NCI-H2029 treated with DMSO at 0.1 percent for 48 hours (cell line): ENCODE results near the gene SMARCD1.
"Not testable (repeated sequence)": the region's sequence is repeated elsewhere in the genome, so short reads cannot be mapped to it uniquely, and the experiment has no call there.

Experiments
- DNase-seq: peaks from one replicate; lab custom pipeline; 2025; lab: John Stamatoyannopoulos, UW

SMARCD1 gene

DNA sequence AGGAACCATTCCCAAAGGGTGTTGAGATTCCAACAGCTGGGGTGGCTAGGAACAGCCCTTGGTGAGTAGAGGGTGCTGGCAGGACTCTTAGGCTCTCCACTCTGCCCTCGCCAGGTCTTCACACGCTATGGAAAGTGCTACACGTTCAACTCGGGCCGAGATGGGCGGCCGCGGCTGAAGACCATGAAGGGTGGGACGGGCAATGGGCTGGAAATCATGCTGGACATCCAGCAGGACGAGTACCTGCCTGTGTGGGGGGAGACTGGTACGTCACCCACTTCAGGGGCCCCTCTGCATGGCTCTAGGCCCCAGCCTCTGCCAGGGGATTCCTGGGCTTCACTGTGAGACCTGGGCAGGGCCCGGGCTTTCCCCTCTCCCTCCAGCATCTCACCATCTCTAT is 8.0 kb upstream of the SMARCD1 start:
- DNase-seq, result no peak

DNA sequence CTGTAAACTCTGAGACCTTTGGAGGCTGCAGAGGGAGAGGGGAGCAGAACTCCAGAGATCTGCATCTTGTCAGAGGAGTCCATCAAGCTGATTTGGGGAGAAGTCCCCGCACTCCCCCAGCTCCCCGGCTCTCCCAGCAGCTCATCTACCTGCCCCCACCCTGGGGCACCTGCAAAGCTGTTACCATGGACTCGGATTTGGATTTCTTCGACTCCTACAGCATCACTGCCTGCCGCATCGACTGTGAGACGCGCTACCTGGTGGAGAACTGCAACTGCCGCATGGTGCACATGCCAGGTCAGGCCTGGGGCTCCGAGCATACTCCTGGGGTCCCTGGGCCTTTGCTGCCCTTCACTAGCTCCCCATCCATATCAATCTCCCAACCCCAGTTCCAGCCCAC is 6.9 kb upstream of the SMARCD1 start:
- DNase-seq, result no peak

DNA sequence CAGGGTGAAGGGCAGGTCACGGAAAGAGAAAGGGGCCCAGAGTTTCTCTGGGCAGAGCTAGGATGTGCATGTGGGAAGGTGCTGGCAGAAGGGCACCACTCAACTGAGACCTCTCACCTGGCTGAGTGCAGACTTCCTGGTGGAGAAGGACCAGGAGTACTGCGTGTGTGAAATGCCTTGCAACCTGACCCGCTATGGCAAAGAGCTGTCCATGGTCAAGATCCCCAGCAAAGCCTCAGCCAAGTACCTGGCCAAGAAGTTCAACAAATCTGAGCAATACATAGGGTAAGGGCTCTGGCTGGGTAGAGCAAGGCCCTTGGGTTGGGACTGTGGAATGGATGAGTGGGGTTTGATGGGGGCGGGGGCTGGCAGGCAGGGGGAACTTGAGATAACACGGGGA is 5.4 kb upstream of the SMARCD1 start:
- DNase-seq, result no peak

DNA sequence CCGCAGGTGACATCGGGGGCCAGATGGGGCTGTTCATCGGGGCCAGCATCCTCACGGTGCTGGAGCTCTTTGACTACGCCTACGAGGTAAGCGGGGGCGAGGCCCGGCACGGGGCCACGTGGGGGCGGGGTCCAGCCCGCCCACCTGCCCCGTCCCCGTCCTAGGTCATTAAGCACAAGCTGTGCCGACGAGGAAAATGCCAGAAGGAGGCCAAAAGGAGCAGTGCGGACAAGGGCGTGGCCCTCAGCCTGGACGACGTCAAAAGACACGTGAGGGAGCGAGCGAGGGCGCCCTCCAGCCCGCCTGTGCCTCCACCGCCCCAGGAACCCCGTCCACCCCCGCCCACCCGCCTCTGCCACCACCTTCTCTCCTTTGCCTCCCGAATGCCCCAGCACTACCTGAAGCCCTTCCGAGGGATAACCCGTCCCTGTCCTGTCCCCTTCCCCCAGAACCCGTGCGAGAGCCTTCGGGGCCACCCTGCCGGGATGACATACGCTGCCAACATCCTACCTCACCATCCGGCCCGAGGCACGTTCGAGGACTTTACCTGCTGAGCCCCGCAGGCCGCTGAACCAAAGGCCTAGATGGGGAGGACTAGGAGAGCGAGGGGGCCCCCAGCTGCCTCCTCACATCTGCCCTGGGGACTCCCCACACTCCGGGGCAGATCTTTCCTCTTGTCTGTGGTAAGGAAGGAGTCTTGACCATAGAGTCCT is 3.9 kb upstream of the SMARCD1 start:
- DNase-seq, result no peak

DNA sequence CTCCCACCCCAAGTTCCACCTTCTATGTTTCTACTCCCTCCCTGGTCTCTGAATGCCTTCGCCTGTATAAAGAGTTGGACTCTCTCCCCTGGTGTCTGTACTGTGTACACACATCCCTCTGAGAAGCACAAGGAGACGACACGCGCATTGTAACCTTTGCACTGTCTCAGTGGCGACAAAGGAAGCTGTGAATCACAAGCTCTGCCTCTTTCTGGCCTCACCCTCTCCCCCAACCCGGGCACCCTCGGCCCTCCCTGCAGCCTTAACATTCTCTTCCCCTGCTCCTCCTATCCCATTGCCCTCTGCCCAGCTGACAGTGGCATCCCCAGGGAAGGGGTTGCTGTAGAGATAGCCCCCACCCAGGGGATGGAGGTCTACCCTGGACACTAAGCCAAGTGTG is 2.5 kb upstream of the SMARCD1 start:
- no peak for DNase-seq

DNA sequence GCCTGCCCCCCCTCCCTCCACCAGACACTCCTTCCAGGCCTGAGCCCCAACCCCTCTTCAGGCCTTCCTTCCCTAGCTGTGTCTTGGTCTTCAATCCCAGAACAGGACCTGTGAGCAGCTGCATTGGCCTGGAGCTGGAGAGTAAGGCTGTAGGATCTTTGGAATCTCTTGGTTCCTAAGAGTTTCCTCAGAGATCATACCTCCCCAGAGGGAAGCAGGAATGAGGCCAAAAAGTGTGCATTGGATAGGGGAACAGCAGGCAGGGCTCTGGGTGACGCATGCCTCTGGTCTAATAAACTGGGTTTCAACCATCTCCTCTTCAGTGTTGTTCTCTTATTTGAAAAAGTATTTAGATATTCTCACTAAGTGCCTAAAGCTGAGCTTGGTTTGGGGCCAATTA is 1.8 kb upstream of the SMARCD1 start:
- DNase-seq, result no peak

DNA sequence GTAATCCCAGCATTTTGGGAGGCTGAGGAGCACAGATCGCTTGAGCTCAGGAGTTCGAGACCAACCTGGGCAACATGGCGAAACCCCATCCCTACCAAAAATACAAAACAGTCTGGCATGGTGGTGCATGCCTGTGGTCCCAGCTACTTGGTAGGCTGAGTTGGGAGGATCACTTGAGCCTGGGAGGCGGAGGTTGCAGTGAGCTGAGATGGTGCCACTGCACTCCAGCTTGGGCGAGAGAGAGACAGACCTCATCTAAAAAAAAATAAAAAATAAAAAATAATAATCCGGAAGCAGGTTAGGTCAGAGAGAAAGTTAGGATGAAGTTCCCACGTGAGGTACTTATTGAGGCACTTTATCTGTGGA is 750 bp upstream of the SMARCD1 start:
- DNase-seq, result not testable (repeated sequence)

DNA sequence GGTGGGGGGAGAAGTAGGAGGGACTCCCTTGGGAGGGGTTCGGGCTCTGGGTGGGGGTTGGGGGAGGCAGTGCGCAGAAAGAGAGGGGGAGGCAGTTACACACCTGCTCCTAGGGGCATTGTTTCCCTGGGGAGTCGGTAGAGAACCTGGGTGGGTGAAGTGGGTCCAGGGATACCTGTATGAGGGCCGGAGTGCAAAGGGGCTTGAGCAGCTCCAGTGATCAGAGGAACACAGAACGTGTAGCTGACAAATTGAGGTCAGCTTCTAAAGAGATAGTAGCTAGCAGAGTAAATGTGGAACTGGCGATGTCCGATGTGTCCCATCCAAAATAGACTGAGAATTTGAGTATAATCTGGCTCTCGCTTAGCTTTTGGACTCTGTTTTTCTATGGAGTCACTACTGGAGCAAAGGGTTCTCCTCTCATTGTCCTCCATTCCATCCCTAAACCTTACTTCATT is 502 bp downstream of the SMARCD1 start:
- no peak for DNase-seq

DNA sequence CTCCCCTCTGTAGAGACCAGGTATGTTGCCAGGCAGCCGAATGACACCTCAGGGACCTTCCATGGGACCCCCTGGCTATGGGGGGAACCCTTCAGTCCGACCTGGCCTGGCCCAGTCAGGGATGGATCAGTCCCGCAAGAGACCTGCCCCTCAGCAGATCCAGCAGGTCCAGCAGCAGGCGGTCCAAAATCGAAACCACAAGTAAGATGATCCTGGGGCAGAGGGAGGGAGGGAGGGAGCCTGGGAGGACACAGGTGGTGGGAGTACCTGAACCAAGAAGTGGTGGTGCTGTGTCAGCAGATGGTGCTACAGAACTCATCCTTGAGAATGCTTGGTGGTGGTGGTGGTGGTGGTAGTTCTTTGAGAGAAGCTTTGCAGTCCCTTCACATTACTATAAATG is 1.0 kb downstream of the SMARCD1 start:
- DNase-seq, result no peak

DNA sequence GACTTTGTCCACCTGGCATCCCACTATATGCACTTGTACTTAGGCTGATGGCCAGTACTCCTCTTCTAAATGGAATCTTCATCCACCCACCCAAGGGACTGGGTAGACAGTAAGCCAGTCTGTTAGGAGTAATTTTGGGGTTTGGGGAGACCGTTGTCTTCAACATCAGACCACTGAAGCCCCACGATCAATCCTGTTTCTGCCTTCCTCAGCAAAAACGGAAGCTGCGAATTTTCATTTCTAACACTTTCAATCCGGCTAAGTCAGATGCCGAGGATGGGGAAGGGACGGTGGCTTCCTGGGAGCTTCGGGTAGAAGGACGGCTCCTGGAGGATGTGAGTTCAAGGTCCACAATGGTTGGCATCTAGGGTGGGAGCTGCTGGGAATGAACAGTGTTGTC is 2.0 kb downstream of the SMARCD1 start:
- DNase-seq, result no peak

DNA sequence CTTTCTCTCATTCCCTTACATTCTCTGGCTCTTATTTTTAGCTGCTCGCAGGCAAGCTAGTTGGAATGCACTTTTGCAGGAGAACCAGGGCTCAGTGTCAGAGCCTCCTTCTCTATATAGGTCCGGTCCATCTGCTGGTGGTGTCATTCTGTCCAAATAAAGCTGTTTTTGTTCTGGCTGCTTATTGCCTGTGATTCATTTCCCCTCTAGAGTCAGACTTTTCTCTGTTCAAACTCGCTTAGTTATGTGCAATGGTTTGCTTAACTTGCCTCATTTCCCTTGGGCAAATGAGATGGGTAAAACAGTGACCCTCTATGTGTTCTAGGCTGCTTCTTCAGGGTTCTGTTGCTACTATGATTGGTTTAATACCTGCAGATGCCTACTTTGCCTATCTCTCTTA is 2.9 kb downstream of the SMARCD1 start:
- no peak for DNase-seq

DNA sequence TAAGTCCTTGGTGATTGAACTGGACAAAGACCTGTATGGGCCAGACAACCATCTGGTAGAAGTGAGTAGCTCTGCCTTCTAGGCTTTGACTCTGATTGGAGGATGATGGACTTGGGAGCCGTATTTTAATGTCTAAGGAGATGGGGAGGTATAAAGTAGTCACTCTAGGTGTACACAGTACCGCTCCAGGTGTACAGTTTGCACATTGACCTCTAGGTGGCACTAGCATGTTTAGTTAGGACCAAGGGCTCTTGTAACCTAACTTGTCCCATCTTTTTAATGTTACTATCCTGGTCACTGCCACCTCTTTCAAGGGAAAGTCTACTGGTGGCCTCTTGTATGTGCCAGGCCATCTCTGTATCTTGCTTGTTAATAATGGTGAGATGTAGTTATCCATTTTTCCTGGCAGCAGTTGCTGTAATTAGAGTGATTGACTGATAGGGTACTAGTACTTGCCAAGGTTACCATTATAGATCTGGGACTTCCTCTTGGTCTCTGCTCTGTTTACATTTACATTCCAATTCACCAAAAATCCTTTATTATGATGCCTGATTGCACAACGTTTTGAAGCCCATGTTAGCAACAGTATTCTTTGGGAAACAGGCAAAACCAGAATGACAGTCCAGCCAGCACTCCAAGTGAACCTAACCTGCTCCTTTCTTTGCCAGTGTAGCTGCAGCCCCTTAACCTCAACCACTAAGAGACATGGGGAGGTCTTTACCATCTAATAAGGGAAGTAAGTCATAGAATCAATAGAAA is 3.6 kb downstream of the SMARCD1 start:
- DNase-seq, result peak; percentile 65

DNA sequence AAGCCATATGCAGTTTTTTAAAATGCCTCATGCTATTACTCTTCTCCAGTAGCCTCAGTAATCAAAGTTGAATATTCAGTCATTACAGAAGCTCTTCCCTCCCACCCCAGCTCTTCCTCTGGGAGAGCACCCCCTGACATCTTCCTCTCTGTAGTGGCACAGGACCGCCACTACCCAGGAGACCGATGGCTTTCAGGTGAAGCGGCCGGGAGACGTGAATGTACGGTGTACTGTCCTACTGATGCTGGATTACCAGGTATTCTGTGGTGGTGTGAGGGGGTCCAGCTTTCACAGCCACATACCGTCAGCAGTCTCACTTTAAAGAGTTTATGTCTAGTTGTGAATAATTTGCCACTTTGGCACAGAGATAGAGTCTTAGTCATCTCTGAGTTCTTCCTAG is 4.6 kb downstream of the SMARCD1 start:
- DNase-seq, result no peak

DNA sequence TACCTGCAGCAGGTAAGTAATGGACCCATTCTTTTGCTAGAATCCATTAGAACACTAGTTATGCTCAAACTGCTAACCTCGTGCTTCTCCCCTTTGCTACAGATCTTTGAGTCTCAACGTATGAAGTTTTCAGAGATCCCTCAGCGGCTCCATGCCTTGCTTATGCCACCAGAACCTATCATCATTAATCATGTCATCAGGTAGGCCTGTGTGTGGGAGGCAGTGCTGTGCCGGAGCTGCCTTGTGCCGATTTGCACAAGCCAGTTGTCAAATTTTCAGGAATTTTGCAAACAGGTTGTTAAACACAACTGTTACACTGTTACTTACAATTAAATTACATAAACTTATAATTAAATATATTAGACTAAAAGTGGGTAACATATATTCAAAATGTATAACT is 5.2 kb downstream of the SMARCD1 start:
- DNase-seq, result no peak

DNA sequence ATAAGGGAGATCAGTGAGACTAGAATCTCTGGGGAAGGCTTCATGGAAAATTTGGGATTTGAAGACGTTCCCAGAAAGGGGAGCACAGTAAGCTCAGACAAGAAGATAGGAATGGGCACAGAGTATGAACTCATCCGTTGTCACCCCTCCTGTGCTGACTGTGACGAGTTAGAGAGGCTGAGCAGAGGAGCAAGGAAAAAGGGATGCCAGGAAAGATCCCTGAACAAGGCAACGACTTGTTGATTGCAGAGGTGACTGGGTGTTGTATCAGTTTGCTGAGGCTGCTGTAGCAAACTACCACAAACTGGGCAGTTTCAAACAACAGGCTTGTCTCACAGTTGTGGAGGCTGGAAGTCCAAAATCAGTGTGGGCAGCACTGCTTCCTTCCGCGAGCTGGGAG is 12.8 kb downstream of the SMARCD1 start:
- DNase-seq, result no peak

DNA sequence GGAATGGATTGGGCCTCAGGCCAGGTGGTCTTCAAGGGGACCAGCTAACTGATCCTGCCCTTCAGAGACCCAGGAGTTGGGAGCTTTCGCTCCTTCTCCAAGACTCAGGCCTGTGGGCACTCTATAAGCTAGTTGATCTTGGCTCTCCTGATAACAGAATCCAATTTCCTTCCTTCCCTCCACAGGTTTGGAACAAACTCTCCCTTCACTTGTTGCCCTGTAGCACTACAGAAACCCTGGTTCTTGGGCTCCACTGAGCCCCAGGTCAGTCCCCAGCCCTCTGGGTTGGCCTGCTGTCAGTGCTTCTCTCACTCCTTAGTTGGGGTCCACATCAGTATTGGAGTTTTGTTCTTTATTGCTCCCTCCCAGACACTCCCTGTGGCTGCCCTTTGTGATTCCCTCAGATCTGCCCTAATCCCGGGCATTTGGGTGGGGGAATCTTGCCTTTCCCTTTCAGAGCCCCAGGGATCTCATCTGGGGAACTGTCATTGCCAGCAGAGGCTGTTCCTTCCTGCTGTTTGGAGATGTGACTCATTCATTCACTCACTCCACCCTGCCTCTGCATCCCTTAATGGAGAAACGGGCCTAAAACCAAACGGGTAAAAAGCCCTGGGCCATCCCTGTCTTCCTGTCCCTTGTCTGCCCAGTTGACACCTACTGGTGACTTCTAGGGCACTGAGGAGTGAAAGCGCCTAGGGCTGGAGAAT is 14.3 kb downstream of the SMARCD1 start:
- DNase-seq, result no peak

DNA sequence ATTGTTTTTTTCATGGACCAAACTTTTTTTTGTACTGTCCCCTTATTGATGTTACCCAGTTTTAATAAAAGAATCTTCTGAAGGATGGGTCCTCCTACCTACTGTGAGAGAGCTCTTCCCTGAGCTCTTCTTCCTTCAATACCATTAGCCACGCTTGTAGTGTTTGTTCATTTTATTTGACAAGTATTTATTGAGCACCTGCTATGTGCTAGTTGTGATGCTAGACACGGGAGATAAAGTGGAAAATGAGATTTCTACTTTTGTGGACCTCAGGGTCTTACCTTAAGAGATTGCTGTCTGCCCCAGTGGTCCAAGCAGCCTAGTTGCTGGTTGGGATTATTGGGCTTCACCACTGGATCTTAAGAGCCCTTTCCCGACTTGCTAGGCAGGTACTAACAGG is 15.4 kb downstream of the SMARCD1 start:
- no peak for DNase-seq

DNA sequence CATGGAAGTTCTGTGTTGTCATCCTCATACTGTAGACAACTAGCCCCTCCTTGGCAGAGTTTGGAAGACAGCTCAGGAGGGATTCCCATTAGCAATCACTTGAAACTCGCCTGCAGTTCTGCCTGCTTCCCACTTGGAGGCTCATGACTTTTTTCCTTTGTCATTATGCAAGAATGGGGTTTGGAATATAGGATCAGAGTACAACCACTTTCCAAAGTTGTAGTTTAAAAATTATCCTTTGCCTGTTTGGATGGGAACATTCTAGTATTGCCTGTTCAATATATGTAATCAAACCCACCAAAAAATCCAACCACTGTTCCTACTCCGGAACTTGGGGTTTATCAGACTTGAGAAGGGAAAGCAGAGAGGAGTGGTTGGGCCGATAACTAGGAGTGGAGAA is 16.5 kb downstream of the SMARCD1 start:
- DNase-seq, result no peak

DNA sequence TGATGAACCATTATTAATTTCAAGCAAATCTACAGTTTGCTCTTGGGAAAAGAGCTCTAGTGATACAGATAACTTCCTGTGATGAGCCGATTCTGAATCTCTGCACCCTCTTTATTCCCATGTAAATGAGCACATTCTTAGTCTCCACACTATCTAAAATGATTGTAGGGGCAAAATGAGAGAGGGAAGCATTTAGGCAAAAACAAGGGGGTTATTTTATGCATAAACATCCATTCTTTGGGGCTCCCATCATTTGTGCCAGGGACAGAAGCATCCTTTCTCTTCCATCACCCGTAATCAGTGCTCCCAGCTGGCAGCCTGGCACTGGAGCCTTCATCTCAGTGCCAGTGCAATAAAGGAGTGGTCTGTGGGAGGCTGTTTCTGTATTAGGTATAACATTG is 17.0 kb downstream of the SMARCD1 start:
- DNase-seq, result no peak

DNA sequence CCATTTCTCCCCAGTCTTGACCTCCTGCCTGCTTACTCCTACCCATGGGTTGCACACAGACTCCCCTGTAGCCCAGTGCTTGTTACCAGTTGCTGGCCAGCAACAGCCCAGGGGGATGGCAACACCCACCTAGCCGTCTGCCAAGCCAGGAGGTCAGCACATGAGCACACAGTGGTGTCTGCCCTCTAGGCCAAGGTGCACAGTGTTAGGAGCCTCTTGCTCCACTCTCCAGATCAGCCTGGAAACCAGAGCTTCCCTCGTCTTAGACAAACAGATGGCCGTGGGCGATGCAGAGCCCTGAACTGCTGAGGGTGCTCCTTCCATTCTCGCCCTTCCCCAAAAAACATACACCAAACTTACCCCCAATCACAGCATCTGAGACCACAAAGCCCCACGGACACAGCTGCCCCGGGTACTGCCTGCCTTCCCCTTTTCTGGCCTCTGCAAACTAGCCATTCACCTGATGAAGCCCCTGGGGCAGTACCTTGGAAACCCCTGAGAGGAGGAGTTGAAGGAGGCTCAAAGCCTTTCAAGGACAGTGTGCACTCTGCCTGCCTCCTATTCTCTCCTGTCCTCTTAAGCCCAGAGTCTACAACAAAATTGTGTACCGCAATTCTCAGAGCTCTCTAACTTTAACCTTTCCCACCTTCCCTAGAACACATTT is 17.6 kb downstream of the SMARCD1 start:
- no peak for DNase-seq

DNA sequence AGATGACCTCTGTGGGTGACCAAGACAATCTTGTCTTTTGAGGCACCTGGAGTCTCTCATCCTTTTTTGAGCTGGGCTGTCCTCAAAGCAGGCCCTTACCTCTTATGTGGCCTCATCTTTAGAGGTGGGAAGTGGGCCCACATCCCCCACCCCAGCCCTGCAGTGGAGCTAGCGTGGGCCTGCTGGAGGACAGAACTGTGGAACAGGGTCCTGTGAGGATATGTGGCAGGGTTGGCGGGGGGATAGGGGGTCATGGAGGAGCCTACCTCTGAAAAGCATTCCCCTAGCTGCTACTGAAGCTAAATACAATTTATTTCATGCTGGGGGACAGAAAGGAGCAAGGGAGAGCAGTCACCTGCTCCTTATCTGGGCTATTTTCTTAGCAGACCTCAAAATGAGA is 18.2 kb downstream of the SMARCD1 start:
- DNase-seq, result no peak

DNA sequence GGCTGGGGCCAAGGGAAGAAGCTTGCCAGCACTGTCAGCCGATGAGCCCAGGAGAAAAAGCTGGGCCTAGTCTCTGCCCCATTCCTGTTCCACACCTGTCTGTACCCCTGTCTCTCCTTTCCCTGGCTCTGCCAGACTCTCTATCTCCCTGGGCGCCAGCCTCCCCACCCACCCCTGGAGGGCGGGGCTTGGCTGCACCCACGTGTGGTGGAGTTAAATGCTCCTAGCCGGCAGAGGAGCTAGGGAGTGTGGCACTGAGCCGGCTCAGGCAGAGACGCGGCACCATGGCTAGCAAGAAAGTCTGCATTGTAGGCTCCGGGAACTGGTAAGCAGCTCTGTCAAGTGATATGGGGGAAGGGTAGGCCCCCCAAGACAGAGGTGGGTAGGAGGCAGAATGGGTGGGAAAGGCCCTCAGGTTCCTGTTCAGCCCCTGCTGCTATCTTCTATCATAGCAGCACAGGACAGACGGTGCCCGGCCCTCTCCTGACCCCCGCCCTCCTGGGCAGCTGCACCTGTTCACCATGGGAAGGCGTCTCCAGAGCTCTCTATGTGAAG is 18.7 kb downstream of the SMARCD1 start, which contains the start of gene GPD1:
Gene GPD1 (plus strand): TSS at position 242 of the 555 bp plus-strand sequence. CDS start 43 bp downstream, at position 285.
- peak; percentile 61 for DNase-seq
